GM21423 (cell line): ENCODE data around the gene TAGLN2.

ENCODE experiments used
- ATAC-seq: cut with Tn5 transposase; IDR thresholded peaks from one replicate; pipeline ENCODE4 v1.9.1; 2021; ENCODE audit warnings: mild to moderate bottlenecking, moderate library complexity; ENCODE audit not compliant: unreplicated experiment

Gene TAGLN2

DNA sequence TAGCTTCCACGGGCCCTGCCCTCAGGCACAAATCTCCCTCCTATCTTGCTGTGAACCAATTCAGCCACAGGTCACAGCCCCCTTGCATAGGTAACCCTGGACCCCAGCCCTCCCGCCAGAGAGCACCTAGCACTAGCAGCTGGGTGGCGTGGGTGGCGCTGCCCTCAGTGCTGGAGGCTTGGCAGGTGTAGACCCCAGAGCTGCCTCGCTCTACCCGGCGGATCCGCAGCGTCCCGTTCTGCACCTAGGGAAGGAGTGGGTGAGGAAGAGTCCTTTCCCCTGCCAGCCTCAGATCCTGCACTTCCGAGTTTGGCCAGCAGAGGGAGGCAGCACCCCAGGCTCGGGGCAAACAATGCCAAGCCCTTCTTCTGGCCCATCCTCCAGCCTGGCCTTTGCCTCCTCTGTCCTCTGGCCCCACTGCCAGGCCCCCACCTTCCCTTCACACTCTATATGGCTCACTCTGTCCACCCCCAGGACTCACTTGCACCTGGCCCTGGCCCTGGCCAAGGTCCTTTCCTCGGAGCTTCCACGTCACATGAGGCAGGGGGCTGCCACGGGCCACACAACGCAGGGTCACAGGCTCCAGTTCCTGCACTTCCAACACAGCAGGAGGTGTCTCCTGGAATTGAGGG, 11.1 kb upstream of the TAGLN2 start:
- no peak for ATAC-seq

DNA sequence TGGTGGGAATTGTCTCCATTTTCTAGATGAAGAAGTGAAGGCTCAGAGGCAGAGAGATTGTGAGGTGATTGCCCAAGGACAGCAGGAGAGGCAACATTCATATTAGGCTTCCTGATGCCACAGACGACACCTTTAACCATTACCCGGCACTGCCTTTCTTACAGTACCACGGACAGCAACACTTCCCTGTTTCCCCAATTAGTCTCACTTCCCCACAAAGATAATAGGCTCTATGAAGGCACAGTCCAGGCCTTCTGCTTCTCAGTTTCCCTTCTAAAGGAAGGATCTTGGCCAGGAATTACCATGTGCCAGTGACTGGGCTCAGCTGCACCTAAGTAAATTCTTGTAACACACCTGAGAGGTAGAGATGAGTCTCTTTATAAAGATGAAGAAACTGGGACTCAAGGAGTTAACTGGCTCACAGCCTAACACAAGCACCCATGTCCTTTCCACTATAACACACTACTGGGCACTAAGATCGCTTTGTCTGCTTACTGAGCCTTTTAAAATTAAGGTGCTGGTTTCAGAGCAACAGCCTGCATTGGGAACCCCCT, 10.5 kb upstream of the TAGLN2 start:
- ATAC-seq: no peak

DNA sequence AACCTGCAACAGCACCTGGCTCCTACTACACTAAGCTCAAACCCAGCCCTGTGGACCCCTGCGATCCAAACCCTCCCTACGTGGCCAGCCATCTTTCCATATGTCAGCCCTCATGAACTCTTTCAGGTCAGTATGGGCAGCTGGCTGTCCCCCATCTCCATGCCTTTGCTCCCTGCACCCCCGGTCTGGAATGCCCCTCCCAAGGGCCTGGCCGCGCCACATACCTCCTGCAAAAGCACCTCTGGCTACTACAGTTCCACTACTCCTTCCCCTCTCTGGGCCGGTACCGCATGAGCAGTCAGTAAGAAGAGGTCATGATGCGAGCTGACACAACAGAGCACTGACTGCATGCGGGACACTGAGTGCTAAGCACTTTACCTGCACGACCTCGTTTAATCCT, 10.0 kb upstream of the TAGLN2 start:
- ATAC-seq: no peak

DNA sequence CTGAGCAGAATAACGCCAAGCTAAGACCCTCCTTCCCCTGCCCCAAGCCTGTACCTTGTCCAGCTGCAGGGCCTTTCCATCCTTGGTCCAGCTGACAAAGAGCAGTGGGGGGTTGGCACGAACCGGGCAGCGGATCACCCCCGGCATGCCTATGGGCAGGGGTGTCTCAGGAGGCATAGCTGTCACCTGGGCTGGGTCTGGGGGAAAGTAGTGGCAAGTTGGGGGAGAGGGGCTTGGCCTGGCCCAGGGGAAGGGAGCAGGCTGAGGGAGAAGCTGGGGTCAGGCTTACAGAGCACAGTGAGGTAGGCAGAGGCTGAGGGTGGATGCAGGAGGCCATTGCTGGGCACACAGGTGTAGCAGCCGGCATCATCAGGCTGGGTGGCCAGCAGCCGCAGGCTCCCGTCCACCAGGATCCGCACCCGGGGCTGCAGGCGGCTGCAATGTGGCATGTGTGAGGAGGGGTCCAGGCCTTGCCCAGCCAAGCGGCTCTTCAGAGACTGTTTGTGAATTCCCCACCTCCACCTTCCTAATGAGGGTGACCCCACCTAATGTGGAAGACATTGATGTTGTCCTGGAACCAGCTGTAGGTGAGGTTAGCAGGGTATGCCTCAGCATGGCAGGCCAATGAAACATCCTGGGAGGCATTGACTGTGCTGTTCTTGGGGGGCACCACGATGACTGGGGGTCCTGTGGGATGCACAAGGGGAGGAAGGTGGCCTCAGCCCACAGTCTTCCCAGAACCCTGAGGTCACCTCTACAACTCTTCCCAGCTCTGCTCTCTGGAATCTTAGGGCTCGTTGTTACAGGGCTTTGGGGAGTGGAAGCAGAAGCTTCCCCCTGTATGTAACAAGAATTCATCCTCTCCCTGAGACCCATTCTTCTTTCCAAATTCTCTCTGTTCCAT, 9.1 kb upstream of the TAGLN2 start:
- no peak for ATAC-seq

DNA sequence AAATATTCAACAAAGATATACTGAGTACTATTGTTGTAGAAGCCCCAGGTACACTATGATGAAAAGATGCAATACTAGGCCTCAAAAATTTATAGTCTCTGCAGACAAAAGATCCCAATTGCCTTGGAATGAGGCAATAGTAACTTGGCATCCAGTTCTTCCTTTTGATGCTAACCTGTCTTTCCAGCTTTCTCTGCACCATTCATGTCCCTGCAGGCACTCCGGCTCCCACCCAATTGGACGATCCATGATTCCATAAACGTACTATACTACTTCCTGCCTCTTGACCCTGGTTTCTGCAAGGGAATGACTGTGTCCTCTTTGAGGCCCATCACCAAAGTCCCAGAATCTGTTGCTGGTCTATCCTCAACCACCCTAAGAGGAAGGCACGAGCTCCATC, 8.0 kb upstream of the TAGLN2 start:
- ATAC-seq: no peak

DNA sequence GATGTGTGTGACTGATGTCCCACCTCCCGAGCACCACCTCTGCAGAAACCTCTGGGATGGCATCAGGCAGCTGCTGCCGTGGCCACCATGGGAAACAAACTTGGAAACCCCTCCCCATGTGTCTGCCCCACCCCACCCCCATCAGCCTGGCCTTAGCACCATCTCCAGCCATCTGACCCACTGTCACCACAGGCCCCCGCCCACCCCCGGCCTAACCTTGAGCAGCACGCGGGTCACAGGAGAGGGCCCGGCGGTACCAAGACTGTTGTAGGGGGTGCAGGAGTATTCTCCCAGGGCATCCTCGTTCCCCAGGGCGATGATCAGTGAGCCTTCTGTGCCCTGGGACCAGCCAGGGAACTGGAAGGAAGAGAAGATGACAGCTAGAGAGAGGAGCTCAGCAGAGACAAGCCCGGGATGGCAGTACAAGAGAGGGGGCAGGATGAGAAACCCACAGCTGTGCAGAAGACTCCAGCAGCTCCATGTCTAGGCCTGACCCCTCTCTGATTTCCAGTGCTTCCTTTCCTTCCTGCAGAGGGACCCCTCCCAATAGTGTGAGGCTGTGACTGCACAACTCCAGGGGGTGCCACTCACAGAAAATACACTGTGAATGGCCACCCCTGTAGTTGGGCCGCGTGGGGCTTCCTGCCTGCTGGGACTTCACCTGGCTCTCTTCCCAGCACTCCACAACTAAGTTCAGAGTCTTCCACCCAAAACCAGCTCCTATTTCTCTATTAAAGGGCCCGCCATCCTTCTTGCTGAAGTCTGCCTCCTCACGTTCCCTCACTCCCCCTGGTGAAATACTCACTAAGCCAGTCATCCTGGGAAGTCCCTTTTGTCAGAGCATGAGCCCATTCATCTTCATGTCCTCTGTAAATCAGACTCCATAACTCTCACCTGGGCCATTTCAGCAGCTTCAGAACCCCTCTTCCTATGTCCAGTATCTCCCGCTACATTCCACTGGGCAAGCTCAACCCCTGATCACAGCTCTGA, 7.3 kb upstream of the TAGLN2 start:
- ATAC-seq: no peak

DNA sequence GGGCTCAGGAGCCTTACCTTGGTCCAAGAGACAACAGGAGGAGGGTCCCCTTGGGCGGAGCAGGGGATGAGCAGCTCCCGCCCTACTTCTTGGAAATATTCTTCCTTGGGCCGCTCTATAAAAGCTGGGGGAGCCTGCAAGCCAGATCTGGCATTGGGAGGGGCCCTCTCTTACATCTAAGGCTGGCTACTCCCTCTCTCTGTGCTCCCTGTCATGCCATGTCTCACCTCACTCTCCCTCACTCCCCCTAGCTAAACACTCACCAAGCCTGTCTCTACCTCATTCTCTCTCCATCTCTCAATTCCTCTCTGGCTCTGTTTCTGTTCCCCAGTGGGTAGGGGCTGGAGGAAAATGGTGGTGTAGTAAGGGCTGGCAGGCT, 6.5 kb upstream of the TAGLN2 start:
- no peak for ATAC-seq

DNA sequence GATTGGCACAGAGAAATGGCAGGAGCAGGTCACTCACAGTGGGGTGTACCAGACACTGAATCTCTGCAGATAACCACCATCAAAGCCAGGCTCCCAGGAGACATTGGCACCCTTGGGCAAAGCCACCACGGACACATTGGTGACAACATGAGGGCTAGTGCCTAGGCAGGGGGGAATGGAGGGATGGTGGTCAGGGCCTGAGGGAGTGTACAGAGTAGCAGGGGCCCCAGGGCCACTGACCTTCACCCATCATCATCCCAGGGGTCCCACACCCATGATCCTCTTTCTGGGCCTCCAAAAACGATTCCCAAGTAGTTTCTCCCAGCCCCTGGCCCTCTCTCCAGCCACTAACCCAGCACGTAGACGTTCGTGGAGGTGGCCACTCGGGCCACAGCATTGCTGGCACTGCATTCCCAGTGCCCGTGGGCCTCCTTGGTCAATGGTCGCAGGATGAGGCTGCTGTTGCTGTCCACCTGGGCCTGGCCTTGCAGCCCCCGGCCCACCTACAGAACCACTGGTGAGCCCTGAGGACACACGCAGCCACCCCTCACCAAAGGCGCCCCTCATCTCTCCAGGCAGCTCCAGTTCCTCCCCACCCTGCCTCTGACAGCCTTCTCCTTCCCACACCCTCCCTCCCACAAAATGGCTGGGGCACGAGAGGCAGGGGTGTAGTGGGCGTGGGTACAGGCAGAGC, 5.9 kb upstream of the TAGLN2 start:
- no peak for ATAC-seq

DNA sequence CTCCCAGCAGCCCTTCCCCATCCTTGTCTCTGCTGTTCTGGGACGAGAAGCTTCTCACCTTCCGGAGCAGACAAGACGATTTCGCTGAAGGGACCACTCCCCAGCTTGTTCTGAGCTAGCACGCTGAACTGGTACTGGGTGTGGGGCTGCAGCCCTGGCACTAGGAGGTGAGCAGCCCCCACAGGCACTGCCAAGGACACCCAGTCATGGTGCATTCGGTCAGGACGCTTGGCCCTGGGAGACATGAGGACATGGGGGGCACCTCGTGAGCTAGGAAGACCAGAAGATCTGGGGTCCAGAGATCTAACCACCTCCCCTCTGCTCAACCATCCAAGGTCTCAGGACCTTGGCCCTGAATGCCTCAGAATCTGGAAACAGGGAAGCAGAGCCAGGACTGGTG, 5.3 kb upstream of the TAGLN2 start:
- no peak for ATAC-seq

DNA sequence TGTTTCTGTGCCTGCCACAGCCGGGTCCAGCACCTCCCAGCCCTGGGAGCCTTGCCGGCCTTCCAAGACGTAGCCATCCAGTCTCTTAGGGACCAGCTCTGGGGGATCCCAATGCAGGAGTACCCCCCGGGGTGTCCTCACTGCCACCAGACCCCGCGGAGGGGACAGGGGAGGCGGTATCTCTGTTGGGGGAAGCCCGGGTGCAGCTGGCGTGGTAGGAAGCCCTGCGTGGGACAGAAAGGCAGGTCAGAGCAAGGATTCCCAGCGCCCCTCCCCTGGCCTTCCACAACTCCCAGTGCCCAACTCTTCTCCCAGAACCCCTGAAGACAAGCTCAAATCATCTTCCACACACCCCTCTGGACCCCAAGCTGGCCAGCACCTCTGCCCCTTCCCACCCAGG, 4.9 kb upstream of the TAGLN2 start:
- ATAC-seq: no peak

DNA sequence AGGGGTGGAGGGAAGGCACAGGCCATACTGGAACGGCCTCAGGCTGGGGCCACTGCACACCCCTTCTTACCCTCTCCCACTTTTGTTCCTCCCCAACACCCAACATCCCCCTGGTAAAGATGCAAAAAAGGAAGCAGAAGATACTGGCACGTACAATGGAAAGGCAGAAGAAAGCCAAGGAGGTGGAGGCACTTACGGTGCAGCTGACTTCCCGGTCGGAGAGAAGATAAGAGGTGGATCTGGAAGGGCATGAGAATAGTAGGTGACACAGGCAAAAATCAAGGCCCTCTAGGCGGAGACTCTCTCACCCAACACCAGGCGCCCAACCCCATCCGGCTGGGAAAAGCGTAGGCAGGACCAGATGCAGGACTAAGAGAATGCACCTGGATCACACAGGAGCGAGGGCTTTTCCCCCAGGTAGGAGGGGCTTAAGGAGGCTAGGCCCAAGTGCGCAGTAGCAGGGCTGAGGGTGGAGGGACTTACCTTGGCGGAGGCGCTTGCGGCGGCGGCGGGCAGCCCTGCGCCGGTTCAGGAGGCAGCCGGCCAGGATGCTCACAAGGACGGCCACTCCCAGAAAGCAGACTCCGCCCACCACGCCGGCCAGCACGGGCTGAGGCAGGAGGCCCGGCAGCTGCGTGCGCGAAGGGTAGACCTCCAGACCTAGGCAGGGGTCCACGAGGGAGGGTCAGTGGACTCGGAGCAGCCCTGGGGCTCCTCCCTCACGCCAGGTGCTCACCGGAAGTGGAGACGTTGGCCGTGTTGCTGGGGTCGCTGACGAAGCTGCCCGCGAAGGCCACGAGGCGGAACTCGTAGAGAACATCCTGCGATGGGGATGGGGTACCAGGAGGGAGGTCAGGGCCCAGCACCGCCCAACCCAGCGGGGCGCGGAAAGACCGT, 4.1 kb upstream of the TAGLN2 start:
- ATAC-seq: no peak

DNA sequence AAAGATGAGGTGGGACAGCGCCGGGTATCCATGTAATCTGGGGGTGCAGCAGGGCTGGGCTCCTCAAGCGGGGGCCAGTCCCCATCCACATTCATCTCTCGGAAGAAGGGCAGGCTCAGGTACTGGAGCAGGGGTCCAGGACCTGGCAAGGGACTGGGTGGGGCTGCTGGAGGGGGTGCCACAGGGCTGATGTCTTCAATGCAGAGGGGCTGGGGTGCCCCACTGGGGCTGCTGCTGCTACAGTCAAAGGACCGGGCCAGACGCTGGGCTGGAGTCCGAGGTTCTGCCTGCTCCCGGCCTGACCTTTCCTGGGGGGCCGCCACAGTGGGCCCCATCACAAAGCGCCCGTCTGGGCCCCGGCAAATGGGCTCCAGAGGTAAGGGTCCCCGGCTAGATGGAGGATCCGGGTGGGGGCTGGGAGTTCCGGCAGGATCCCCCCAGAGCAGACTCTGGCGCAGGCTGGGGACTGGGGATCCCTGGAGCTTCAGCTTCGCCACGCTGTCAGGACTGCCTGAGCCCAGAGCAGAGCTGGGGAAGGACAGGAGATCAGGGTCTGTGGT, 3.3 kb upstream of the TAGLN2 start:
- ATAC-seq: no peak

DNA sequence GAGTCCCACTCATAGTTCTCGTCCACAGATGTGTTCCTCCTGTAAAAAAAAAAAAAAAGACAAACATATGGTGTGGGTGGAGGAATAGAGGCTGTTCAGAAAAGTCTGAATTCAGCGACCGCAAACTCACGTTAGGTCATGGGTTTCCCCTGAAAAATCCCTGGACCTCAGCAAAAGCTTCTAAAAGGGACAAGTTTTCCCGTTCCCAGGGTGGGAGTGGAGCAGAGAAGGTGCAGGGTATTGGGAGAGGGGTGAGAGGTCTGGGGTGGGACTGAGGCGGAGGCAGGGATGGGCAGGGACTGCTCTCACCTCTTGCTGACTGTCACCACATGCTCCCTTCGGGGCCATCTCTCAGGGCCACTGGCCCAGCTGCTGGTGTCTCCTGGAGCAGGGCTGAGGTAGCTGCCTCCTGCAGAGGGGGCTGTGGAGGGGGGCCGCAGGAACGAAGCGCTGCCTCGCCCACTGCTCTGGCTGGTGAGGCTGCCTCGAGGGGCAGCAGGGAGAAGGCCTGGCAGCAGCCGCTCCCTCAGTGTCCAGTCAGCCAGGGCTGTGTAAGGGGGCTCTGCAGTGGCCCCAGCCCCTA, 2.6 kb upstream of the TAGLN2 start:
- no peak for ATAC-seq

DNA sequence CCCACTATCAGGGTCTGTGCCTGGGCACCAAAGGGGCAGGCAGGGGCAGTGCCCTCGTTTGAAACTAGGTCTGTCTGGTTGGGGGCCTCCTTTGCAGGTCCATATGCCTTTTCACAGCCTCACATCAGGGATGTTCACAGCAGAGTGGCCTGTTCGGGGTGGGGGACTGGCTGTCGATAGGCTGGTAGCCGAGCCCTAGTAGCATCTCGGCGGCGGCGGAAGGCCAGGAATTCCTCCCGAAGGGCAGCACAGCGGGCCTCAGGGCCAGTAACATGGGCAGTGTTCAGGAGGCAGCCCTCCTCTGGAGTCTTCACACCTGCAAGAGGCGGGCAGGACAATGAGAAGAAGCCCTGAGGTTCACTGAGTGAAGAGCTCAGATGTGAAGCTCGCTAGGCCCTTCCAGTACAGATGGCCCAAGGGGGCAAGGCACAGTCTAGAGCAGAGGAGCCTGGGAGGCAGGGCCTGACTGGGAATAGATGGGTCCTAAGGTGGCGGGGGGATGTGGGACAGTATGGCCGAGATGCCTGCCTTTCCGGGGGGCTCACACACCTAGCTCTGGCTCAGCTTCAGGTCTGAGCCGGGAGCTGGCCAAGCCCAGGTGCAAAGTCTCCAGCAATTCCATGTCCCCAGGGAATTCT, 2.0 kb upstream of the TAGLN2 start:
- no peak for ATAC-seq

DNA sequence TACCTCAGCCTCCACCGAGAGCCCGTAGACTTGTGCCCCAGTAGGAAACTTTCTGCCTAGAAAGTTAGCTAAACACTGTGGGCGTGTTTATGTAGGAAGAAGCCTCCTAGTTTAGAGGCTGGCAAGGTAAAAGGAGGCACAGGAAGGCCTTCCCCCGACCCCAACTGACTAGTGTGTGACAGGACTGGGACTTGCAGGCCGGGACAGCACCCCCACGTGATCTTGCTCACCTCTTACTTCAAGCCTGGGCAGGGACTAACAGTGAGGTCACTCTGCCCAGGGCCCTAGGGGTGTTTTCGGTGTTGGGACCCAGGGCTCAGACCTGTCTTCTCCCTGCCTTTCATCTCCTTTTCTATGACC, 392 bp upstream of the TAGLN2 start:
- ATAC-seq: peak; percentile 2

DNA sequence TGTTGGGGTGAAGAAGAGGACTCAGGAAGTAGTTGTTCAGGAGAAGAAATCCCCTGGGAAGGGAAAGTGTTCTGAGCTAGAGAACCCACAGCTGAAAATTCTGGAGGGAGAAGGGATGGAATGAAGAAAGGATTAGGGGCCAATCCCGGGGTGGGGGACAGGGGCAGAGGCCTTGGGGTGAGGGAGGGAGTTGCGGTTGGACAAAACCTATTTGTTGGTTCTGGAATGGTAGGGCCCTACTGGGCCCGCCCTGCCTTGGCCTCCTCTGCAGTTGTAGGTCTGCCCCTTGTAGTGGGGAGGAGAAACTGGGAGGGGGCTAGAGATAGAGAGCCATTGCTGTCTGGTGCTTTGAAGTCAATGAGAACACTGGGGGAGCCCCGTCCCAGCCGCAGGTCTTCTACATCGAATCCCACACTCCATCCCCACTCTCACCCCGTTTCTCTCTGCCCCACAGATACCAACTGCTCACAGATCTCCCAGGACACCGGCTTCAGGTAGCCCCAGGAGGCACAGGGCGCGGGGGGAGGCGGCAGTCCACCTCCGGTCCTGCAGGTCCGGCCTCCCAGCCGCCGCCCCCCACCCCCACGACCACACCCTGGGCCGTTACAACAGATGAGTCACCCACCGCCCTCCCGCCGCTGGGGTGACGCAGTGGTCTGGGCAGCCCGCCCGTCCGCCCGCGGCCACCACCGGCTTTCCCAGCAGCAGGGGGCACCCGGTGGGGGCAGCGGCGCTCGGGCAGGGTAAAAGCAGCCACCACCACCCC, 1.1 kb downstream of the TAGLN2 start:
- no peak for ATAC-seq

DNA sequence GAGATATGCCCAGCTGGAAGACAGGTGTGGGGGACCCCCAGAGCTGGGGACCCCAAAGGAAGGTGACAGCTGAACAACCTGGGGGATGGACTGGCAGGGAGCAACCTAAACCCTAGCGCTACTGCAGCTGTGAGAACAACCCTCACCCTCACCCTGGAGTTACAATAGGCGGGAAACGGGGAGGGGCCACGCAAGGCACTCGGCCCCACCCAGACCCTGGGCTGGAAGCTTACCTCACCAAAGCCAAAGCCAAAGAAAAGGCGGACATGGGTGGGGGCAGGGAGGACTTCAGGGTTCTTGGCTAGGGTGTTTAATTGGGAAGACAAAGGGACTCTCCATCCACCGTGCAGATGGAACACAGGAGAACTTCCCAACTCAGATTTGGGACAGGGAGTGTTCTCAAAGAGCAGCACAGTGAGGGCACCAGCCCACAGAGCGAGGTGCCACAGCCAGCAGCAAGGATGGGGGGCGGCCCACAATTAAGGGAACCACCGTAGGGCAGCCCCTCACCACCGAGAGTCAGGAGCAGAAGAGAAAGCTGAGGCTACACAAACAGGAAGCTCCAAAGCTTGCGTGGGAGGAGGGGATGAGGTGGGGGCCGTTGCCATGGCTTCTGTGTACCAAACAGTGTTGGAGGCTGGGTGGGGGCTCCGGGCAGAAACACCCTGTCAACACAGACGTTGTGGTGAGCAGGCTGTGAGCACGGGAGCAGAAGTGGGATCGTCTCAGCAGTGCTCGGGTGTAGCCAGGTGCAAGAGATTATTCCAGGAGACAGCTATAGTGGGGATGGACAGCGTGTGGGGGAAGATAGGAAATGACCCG, 1.9 kb downstream of the TAGLN2 start:
- peak; percentile 28 for ATAC-seq
